NCI-H146 treated with DMSO at 0.1 percent for 48 hours (cell line): ENCODE measurements around the gene FBXW8.

Experiments
- DNase-seq: peaks from one replicate; lab custom pipeline; 2025; ENCODE audit not compliant: unreplicated experiment; lab: John Stamatoyannopoulos, UW

FBXW8 gene

DNA sequence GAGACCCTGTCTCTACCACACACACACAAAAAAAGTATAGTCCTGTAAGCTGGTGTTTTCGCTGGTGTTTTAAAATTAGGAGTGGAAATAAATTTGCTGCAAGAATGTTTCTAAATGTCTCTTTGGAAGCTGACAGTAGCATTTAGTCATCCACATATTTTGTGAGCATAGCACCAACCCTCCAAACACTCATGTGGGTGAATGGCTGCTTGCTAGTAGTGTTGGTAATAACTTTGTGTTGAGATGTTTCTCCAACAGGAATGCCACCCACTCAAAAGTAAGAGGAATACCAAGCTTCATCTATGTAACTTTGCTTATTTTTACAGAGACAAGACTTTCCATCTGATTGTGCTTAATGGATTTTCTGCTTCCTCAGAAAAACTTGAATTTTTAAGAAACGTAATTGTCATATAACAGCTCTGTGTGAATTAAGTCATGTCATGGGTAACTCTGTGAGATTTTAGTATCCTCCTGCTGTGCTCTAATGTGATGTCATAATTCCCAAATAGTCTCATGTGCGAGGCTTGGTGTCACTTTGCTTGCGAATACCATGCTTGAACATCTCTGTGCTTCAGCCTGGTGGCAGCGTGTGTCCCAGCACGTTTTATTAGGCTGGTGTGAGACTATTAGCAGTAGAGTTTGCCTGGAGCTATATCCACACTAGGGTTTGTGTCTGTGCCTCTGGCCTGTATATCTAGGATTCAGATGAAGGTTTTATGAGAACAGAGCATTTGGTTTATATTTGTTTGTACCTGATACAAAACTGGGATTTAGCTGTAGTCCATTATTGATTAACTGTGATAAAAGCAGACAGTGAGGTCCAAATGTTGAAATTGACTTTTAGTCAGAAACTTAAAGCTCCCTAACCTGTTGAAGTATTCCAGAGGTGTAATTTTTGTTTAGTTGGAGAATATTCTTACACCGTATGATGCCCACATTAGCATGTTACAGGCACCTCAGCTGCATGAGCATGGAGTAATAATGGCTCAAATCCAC is 80.5 kb downstream of the FBXW8 start:
- DNase-seq, result no peak

DNA sequence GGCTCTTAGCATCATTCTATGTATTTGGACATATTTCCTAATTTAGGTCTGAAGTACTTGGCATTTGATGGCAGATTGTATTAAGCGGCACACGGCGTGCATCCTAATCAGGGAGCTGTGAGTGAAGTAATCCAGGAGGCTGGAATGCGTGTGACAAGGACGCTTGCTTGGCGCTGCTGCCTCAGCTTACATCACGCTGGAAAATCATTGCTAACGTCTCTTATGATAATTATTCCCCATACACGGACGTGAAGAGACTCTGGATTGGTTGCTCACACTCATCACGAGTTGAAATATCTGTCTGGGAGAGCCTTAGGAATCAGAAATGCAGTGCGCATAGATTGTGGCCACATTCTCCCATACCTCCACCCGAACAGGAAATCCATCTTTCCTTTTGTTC is 85.3 kb downstream of the FBXW8 start:
- no peak for DNase-seq

DNA sequence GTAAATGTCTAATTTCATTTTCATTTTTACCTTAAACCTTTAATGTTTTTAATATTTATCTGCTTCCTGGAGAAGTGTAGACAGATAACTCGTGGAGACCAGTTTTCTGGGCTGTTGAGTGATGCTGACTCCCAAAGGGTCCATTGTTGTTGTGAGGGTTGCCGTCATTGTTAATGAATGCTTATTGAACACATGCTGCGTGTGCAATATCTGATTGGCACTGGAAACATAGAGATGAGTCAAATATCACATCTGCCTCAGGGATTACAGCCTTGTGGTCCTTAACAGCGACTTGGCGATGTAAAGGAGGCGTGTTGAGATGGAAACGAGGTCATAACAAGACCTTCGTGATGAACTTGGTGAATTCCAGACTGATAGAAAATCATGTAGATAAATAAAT is 85.9 kb downstream of the FBXW8 start:
- DNase-seq, result no peak

DNA sequence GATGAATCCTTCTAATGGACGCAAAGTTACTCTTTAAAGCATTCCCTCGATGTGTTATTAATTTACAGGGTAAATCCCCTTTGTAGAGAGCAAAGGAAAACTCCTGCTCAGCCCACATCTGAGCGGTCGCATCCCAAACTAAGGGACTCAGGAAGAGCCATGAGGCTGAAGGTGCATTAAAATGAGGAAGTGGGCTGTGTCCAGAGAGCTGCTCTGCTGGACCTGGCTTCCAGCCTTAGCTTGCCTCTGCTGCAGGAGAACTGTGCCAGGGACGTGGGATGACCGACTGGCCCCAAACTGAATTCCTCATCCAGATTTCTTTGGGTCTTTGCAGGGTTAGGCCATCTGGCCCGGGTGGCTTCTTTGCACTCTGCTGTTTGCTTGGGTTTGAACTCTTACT is 88.3 kb downstream of the FBXW8 start:
- DNase-seq, result no peak

DNA sequence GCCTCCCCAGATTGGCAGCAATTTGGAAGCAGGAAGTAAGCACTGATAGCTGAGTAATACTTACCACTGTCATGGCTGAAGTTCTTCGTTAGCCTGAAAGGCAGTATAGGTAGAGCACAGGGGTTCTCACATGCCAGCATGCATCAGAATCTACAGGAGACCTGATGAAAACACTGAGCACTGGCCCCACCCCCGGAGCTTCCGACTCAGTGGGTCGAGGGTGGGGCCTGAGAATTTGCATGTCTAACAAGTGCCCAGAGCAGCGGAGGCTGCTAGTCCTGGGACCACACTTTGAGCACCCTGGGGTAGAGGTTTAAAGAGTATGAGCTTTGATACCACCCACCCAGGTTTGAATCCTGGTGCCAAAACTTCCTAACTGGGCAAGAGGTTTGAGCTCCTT is 89.6 kb downstream of the FBXW8 start:
- no peak for DNase-seq

DNA sequence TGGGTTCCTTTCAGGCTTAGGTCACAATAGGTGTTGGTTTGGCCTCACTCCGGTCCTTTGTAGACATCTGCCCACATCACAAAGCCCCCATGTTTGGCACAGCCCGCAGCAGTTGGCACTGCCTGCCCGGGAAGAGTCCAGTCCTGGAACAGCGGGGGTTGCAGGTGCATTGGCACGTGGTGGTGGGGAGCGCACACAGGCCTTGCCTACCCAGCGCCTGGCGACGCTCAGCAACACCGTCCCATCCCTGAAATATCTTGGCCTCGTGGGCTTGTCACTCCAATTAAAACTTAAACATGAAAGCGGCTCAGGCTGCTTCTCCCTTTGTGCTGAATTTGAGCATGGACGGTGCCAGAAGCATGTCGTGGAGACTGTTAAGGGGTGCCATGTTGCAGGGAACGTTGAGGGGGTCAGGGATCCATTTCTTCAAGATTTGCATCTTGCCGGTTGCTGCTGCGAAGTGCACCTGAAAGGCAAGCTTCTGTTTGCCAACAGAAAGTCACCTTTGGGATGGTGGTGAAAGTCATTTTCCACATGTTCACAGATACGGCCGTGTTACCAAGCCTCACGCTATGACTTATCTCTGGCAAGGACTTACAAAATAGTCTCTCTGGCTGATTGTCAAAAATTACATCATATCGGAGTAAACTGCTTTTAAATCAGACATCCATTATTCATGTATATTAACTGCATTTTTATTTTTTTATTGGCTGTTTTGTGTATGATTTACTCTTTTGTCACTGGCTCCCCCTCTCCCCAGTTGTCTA is 91.5 kb downstream of the FBXW8 start:
- no peak for DNase-seq

DNA sequence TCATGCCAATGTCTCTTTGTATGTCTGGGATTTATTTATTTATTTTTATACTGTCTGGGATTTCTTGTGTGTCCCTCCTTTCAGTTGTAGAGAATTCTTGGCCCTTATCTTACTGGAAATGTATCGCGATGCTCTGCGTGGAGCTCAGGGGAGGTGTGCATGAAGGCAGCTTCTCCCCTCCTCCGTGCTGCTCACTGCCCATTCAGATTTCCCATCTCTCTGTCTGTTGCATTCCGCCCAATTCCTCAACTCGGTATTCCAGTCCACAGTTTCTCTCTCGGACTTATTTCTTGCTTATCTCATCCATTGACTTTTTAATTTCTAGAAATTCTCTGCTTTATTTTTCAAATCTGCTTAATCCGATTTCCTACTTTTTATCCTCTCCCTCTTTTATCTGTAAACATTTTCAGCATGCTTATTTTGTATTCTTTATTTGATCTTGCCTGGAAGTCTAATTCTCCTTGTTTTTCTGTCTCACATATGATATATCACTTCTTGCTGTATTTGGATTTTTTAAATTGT is 93.2 kb downstream of the FBXW8 start:
- DNase-seq, result no peak

DNA sequence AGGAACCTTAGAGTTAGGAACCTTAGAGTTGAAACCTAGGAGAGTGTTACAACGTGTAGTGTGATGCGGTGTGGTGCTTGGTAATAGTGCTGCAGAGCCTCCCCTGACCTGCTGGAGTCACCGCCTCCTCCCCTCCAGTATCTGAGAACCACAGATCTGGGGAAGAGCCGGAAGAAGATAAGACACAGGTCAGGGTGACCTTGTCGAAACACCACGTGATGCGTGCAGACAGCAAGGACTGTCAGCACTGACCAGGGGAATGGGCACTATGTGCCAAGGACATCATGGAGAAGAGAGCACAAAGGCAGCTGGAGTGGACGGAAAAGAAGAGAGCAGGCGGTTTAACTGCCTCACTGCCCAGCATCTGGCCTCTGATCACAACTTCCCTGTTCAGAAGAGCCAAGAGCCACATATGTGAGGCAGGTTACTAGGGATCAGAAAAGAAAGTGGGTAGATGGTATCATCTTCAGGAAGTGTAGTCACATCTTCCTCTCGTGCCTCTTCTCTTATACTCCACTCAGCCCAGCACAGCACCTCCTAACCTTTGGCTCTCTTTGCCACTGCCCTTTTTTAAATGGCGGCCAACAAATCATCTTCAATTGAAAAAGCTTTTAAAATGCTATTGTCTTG is 94.8 kb downstream of the FBXW8 start:
- no peak for DNase-seq

DNA sequence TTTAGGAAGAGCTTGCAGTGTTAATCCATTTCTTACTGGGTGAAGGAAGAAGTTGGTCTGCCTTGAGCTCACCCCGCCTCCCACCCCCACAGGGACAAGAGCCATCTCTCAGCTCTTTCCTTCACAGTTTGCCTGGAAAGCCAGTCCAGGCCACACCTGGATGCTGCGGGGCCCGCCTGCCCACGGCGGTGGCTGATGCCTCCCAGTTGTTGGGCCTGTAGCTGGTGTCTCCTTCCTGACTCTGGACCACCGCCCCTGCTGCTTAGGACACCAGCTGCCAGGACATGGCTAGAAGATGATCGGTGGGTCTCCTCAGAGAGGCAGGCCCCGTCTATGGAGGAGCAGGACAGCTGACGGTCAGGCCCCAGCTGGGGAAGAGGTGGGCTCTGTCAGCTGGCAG is 95.6 kb downstream of the FBXW8 start:
- no peak for DNase-seq

DNA sequence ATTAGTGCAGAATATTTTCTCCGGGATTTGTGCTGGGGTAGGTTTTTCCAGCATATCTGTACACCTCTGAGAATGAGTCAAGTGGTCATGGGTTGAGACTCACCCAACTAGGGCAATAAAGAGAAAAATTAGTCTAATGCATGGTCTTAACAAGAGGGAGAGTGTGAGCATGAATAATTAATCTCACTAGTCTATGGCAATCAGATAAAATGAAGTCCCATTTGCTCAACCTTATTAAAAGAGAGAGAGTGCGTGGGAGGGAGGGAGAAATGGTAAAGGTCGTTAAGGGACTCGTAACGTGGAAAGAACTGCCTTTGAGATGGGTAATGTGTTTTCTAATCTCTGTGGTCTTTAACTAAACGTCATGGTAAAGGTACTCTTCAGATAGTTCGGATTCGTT is 96.8 kb downstream of the FBXW8 start:
- no peak for DNase-seq

DNA sequence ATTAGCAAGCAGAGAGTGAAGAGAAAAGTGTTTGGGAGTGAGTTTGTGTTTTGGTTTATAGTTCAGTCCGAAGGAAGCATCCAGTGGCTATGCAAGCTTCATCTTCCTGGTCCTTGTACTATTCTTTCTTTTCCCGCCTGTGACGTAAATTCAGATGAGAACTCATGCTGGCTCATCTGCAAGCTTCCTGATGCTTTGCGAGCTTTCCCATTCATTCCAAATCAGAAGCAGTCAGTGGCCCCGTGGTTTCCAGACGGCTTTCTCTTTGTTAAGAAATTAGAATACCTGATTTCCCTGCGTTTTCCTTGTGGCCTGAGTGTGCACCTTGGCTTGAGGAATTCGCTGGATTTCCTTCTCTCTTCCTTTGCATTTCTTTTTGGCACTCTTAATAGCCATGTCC is 99.0 kb downstream of the FBXW8 start:
- DNase-seq, result no peak

DNA sequence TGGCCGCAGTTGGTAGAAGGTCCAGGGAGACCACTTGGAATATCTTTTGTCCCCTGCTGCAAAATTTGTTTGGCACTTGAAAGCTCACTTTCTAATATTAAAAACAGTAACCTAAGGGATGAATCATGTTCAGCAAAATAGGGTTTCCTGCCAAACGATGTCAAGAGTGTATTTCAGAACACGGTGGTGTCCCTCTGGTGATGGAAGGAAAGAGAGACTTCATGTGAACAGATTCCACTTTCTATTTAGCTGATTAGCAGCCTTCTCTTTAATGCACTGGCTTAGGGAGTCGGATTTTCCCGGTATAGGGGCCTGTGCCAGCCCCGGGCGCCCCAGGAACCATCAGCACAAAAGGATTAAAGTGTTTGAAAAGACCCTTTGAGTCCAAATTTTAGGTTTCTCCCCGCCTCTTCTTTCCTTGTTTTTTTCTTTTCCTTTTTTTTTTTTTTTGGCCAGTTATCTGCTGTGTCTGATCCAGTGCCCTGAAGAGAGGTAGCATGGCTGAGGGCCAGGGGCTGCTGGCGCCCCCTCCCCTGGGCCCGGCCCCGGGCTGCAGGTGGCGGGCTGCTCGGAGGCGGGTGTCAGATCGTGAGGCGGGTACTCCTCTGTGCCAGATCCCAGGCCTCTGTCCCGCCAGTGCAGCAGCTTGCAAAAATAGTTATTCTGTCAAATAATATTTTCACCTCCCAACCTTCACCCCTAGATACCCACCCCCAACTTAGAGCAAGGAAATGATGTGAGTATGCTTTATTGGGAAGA is 100.1 kb downstream of the FBXW8 start:
- DNase-seq, result no peak

DNA sequence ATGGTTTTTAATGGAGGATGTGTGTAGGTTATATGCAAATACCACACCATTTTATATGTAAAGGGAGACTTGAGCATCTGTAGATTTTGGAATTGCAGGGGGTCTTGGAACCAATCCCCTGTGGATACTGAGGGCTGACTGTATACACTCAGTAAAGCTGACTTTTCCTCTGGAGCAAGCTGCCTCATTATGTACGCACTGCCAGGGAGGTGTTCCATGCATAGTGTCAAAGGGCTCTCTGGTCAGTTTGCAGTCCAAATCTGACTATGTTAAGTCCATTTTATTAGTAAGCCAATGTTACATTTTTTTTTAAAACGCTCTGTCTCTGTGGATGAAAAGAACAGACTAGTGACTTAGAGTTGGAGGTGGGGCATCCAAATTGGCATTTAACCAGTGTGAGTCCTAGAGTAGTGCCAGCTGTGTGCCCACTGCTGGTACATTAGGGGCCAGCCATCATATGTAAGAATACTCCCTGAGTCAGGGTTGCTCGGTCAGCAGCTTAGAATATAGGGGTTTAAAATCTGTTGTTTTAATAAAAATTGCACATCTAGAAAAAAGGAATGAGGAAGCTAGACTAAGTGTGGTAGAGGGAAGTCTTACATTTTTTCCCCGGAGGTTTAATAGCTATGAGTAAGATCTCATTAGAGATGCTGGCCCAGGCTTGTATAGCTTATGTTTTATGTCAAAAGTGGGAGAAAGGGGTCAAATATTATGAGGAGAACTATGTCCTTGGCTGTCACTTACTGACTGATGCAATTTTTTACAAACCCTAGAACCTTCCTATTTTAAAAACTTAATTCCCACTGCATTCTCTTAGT is 101.4 kb downstream of the FBXW8 start:
- no peak for DNase-seq

DNA sequence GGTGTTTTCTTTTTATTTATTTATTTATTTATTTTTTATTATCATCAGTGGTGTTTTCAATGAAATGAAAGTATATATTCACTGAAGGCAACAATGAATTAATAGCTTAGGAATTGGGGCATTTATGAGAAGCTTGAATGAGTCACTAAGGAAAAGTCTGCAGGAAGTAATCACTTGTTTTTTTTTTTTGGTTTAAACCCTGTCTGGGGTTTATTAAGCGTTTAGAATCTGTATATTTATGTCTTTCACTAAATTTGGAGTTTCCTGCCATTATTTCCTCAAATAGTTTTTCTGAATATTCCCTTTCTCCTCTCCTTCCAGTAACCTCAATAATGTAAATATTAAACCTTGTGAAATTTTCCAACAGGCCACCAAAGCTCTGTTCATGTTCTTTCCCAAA is 103.0 kb downstream of the FBXW8 start:
- DNase-seq, result no peak

DNA sequence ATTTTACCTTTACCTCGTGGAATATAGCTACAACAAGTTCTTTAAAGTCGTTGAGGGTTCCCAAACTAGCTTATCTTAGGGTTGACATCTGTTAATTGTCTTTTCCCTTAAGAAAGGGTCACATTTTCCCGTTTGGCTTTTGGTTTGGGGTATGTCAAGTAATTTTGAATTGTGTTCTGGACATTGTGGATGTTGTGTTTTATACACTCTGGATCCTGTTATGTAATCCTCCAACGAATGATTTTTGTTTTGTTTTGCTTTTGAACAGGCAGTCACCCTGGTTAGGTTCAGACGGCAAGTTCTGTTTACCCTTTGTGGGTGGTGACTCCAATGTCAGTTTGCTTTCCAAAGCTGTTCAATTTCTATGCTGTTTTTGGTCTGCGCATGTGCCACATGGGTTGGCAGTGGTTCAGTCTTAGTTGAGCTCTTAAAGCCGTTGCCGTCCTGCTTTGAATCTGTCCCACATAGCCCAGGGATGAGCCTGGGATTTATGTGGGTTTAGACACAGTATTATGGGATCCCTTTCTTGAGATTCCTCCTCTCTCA is 103.7 kb downstream of the FBXW8 start:
- no peak for DNase-seq

DNA sequence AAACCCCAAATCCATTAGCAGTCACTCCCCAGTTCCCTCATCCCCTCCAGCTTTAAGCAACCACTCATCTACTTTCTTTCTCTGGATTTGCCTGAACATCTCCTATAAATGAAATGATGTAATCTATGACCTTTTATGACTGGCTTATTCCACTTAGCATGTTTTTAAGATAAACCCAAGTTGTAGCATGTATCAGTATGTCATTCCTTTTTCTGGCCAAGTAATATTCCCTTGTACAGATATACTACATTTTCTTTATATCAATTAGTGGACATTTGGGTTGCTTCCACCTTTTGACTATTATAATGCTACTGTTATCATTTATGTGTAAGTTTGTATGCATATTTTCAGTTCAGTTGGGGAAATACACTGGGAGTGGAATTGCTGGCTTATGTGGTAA is 105.1 kb downstream of the FBXW8 start:
- no peak for DNase-seq

DNA sequence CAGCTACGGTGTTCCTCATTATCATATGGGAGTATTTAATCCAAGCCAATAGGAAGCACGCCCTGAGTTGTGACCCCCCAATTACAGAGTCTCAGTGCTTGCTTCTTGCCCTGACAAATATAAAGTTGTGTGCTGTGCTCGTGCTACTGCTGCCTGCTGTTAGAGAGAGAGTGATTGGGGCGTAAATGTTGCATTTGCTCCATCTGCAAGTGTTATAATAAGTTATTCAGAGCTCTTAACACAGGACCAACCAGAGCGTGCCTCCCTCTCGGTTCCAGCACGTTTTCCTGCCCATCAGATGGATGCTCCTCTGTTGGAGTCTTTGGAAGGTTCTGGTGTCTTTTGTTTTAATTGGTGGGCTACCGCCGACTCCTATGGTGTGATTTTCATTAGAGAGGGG is 107.1 kb downstream of the FBXW8 start:
- no peak for DNase-seq

DNA sequence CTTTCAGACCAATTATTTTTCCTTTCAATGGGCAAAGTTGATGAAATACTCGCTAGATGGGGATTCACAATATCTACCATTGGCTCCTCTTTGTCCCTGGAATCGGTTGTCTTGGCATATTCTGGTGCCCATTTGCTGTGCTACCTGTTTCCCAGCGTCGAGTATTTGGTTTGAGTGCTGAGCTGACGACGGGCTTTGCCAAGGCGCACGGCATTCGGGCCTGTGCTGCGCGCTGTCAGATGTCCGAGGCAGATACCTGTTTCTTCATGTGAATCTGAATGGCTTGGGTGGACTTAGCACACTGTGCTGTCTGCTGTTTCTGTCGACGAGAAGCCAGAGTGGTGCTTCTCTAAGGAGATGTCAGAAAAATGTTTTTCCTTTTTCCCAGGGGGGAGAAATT is 107.5 kb downstream of the FBXW8 start:
- no peak for DNase-seq

DNA sequence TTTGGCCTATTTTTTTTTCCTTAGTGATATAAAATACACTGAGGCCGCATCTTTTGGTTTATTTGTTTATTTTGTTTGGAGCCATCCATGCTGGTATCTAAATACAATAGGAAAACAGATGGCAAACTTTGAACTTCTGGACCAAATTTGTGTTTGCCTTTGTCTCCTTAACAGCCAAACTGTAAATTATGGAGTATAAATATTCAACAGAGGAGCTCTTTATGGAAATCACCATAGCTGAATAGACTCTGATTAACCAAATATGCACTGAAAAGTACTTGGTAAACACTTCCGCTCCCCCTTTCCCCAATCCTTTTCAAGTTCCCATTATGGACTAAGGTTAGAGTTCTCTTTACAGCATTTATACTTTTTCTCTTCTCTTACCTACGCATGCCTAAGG is 107.9 kb downstream of the FBXW8 start:
- no peak for DNase-seq

DNA sequence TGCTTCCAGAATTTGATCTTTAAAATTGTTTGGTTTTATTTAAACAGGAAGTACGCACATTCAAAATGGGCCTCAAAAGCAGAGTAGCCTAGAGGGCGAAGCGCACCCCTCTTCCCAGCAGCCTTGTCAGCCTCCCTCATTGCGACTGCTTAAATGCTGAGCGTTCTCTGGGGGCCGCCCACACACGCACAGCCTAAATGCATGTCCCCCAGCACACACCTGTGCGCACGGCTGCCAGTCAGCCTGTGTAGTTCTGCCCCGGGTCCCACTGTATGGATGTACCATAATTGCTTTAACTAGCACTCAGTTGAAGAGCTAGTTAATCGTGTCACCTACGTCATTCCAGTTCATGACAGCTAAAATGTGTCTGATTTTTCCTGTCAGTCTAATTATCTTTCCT is 109.1 kb downstream of the FBXW8 start:
- DNase-seq, result no peak
